Endothelial cell of umbilical vein (primary cell): ENCODE data around the gene HECTD2.

Experiments used
- MYC ChIP-seq: IDR thresholded peaks from one replicate; pipeline ENCODE4 v1.6.1; 2011; ENCODE audit warnings: mild to moderate bottlenecking, low read depth, low read length
- POLR2AphosphoS5 ChIP-seq: IDR thresholded peaks from 2 replicates; pipeline ENCODE4 v1.6.1; 2012; ENCODE audit warnings: low read depth, mild to moderate bottlenecking, control low read depth, low read length, moderate library complexity; ENCODE audit not compliant: insufficient read depth
- TF ChIP-seq, protein P1 (sequence below), 2 donors: IDR thresholded peaks; 1 replicate in 1 of 2; 2 replicates in 1 of 2; pipeline ENCODE4 v1.5.1; 2011; ENCODE audit warnings: low read length in 2 of 2, mild to moderate bottlenecking in 2 of 2, moderate library complexity in 2 of 2, control low read depth in 1 of 2, inconsistent platforms in 1 of 2, low read depth in 1 of 2; ENCODE audit not compliant: insufficient read depth in 1 of 2; ENCODE audit errors: extremely low read depth in 1 of 2

DNA sequence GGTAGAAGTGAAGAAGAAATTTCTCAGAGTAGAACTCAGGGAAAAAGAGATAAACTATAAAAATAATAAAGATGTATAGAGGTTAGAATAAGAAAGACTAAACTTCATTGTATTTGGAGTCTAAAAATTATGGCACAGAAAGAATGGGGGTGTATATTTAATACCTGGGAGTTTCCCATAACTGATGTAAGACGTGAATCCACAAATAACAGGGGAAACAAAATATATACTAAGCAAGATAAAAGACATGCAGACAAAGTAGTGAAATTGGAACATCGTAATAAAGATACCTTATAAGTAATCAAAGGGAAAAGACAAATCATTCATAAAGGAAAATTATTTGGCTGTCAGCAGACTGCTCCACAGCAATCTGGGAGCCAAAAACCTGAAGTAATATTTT is 62.8 kb downstream of the HECTD2 start:
- TF ChIP-seq, protein P1, sequence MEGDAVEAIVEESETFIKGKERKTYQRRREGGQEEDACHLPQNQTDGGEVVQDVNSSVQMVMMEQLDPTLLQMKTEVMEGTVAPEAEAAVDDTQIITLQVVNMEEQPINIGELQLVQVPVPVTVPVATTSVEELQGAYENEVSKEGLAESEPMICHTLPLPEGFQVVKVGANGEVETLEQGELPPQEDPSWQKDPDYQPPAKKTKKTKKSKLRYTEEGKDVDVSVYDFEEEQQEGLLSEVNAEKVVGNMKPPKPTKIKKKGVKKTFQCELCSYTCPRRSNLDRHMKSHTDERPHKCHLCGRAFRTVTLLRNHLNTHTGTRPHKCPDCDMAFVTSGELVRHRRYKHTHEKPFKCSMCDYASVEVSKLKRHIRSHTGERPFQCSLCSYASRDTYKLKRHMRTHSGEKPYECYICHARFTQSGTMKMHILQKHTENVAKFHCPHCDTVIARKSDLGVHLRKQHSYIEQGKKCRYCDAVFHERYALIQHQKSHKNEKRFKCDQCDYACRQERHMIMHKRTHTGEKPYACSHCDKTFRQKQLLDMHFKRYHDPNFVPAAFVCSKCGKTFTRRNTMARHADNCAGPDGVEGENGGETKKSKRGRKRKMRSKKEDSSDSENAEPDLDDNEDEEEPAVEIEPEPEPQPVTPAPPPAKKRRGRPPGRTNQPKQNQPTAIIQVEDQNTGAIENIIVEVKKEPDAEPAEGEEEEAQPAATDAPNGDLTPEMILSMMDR (IDR thresholded peaks at IDR 0.05; ENCODE audit: extremely low read depth in 1 of 2, insufficient read depth in 1 of 2, low read depth in 1 of 2, low read length in 2 of 2) = no peak
- TF ChIP-seq MYC (no peak), POLR2AphosphoS5 (no peak)
